DOHH2 (cell line): Measurements from ENCODE around the gene BAG5.

Source experiments
- CTCF ChIP-seq: fragments of 200-600 bp; sonication (generic); IDR thresholded peaks from one replicate; pipeline ENCODE4 v1.5.1; 2014; ENCODE audit warnings: antibody characterized with exemption, mild to moderate bottlenecking, low read depth, low read length; ENCODE audit not compliant: poor library complexity, severe bottlenecking
- EZH2phosphoT487 ChIP-seq: fragments of 200-600 bp; sonication (generic); IDR thresholded peaks from 2 replicates; pipeline ENCODE4 v1.6.1; 2017; ENCODE audit warnings: borderline replicate concordance, mild to moderate bottlenecking, antibody characterized with exemption, low read length, moderate library complexity, mixed read lengths

GRCh38 chr14:103550451-103551337 lies 11.8 kb downstream of the BAG5 start:
- TF ChIP-seq CTCF (no peak), EZH2phosphoT487 (no peak)
